ENCODE results near the gene BFSP2. TPM values are rescaled to one million over a fixed set of nuclear protein-coding genes. Genes with fewer than 3 reads are reported as not detected.

BFSP2 gene
- total and polyA plus RNA-seq, 8 donors = 0.68 to 2.7 (median 1.4) TPM; not detected in 5

DNA sequence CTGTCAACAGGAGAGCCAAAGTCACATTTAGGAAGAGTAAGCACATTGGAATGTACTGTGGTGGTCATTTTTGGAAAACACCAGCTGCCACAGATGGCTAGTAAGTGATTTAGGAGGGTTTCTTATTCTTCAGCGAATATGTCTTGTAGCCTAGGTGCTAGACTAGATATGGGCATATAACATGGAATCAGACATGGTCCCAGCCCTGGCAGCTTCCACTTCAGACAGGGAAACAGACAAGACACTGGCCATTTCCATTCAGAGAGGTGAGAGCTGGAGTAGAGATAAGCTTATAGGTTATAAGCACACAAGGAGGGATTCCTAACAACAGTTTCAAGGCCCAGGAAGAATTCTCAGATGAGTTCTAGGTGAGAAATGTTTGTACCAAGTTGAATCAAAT, 28.2 kb upstream of the BFSP2 start:
- intact Hi-C loops (cut with DNase I; ENCODE audit: low total_unique reads) = no loop called here
- Histone ChIP-seq H3K27me3 (no peaks in the 10 kb centered on the region), H3K27ac (no peak overlapping the region), H3K9me3 (no peaks in the 10 kb centered on the region), H3K4me3 (no peak overlapping the region), H3K4me1 (no peaks in the 10 kb centered on the region), H3K36me3 (no peaks in the 10 kb centered on the region)
- no peak for DNase-seq
- TF ChIP-seq POLR2A (IDR thresholded peaks at IDR 0.05) (no peak), EP300 (IDR thresholded peaks at IDR 0.05) (no peak), POLR2AphosphoS5 (IDR thresholded peaks at IDR 0.05) (no peak)
- TF ChIP-seq, protein P1, sequence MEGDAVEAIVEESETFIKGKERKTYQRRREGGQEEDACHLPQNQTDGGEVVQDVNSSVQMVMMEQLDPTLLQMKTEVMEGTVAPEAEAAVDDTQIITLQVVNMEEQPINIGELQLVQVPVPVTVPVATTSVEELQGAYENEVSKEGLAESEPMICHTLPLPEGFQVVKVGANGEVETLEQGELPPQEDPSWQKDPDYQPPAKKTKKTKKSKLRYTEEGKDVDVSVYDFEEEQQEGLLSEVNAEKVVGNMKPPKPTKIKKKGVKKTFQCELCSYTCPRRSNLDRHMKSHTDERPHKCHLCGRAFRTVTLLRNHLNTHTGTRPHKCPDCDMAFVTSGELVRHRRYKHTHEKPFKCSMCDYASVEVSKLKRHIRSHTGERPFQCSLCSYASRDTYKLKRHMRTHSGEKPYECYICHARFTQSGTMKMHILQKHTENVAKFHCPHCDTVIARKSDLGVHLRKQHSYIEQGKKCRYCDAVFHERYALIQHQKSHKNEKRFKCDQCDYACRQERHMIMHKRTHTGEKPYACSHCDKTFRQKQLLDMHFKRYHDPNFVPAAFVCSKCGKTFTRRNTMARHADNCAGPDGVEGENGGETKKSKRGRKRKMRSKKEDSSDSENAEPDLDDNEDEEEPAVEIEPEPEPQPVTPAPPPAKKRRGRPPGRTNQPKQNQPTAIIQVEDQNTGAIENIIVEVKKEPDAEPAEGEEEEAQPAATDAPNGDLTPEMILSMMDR (IDR thresholded peaks at IDR 0.05) = no peak
- WGBS, 5 donors = 89 to 100% (median 97%) methylated on average over 1 of the region's 1 CpG

DNA sequence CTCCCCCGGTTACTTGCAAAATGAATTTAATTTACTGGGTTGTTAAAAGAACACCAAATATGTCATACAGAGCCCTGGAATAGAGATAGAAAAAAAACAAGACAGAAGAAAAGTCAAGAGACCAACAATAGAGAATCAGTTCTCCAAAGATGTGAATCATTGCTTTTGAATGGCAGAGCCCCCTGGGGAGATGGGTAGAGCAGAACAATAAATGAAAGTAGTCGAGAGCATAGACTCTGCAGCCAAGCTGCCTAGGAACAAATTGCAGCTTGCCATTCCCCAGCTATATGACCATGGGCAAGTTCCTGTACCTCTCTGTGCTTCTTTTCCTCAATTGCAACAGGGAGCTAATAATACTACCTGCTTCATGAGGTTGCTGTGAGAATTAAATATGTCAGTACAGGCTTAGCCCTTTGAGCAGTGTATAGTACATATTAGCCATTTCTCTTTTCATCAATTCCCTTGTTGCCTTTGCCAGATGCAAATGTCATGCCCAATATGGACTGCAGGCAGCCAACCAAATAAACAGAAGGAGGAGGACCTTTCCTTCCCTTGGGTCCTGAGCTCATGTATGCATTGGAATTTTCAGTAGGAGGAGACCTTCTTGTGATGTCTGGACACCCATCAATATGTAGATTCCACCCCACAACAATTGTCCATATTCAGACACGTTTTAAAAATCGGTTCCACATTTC, 25.0 kb upstream of the BFSP2 start:
- DNase-seq = no peak
- H3K4me1 ChIP-seq = no peaks in the 10 kb centered on the region
- H3K27me3 ChIP-seq = no peaks in the 10 kb centered on the region
- H3K36me3 ChIP-seq = no peaks in the 10 kb centered on the region
- whole genome bisulfite sequencing, 5 donors = 78 to 89% (median 86%) methylated on average over 4 of the region's 4 CpGs
- no peak for TF ChIP-seq EP300 (IDR thresholded peaks at IDR 0.05)
- TF ChIP-seq POLR2A (IDR thresholded peaks at IDR 0.05) = no peak
- intact Hi-C loops (cut with DNase I; ENCODE audit: low total_unique reads) = no loop called here
- no peak overlapping the region for H3K4me3 ChIP-seq
- no peak overlapping the region for H3K27ac ChIP-seq
- no peaks in the 10 kb centered on the region for H3K9me3 ChIP-seq

DNA sequence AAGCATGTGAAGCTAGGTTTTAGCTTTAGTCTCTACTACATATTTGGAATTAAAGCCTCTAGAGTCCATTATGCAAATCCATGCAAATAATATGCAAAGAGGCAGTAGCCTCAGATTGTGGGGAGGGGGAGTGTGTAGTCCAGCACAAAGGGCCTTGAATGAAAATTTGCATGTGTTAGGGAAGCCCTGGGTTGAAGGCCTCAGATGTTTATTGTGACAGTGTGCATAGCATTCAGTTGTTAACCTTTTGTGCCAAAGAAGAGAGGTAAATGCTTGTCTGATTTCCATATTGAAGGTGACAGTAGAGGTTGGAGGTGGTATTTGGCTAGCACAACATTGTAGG, 24.5 kb upstream of the BFSP2 start:
- Histone ChIP-seq H3K36me3 (no peaks in the 10 kb centered on the region), H3K4me3 (no peak overlapping the region), H3K27ac (no peak overlapping the region), H3K9me3 (no peaks in the 10 kb centered on the region), H3K27me3 (no peaks in the 10 kb centered on the region), H3K4me1 (no peaks in the 10 kb centered on the region)
- intact Hi-C loops (cut with DNase I; ENCODE audit: low total_unique reads) = no loop called here
- TF ChIP-seq POLR2A (IDR thresholded peaks at IDR 0.05) (no peak), POLR2AphosphoS5 (IDR thresholded peaks at IDR 0.05) (no peak), EP300 (IDR thresholded peaks at IDR 0.05) (no peak)
- TF ChIP-seq, protein P1 (IDR thresholded peaks at IDR 0.05) = no peak
- no peak for DNase-seq

DNA sequence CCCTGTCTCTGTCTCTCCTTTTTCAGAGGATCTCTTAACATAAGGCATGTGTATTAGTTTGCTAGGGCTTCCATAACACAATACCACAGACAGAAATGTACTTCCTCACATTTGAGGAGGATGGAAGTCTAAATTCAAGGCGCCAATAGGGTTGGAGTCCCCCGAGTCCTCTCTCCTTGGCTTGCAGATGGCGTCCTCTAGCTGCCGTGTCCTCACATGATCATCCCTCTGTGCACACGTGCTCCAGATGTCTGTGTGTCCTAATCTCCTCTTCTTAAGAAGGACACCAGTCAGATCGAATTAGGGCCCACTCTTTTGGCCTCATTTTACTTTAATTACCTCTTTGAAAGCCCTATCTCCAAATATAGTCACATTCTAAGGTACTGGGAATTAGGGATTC, 23.0 kb upstream of the BFSP2 start:
- intact Hi-C loops (cut with DNase I; ENCODE audit: low total_unique reads) = no loop called here
- peaks cover 0 to 4% (median 0%) of the 10 kb centered on the region in 4 donors for H3K4me1 ChIP-seq
- WGBS, 5 donors = 59 to 81% (median 72%) methylated on average over 6 of the region's 6 CpGs
- TF ChIP-seq EP300 (IDR thresholded peaks at IDR 0.05) (no peak), POLR2AphosphoS5 (IDR thresholded peaks at IDR 0.05) (no peak), POLR2A (IDR thresholded peaks at IDR 0.05) (no peak)
- TF ChIP-seq, protein P1 (IDR thresholded peaks at IDR 0.05) = no peak
- no peak overlapping the region for H3K27ac ChIP-seq
- DNase-seq = no peak
- no peaks in the 10 kb centered on the region for H3K36me3 ChIP-seq
- H3K9me3 ChIP-seq = no peaks in the 10 kb centered on the region
- H3K27me3 ChIP-seq = no peaks in the 10 kb centered on the region
- H3K4me3 ChIP-seq = no peak overlapping the region

DNA sequence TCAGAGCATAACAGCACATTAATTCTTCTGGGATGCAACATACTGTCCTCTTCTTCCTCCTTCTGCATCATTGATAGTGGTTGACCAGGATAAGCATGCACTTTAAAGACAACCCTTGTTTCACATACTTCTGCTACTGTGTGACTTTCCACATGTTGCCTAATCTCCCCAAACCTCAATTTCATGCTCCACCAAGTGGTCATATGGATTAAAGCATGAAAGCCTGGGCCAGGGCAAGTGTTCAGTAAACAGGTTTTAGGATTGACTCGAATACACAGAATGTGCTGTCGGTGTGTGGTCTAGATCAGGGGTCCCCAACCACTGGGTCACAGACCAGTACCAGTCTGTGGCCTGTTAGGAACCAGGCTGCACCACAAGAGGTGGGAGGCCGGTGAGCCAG, 22.5 kb upstream of the BFSP2 start:
- no peaks in the 10 kb centered on the region for H3K36me3 ChIP-seq
- no peak overlapping the region for H3K27ac ChIP-seq
- DNase-seq = peak in 1 of 2 donors; percentile 71
- intact Hi-C loops (cut with DNase I; ENCODE audit: low total_unique reads) = no loop called here
- WGBS, 5 donors = 44 to 55% (median 54%) methylated on average over 3 of the region's 3 CpGs
- no peaks in the 10 kb centered on the region for H3K27me3 ChIP-seq
- H3K9me3 ChIP-seq = no peaks in the 10 kb centered on the region
- TF ChIP-seq, protein P1 (IDR thresholded peaks at IDR 0.05) = peak in 3 of 7 experiments; percentile 17 to 41 (median 18)
- no peak for TF ChIP-seq POLR2A (IDR thresholded peaks at IDR 0.05)
- no peak overlapping the region for H3K4me3 ChIP-seq
- H3K4me1 ChIP-seq = peaks cover 0 to 4% (median 0%) of the 10 kb centered on the region in 4 donors
